Measurements from ENCODE around the gene NFIA.
A peak's percentile ranks its signal among the peaks of the same experiment; 100 is the strongest.

NFIA gene

GRCh38 chr1:61110554-61110953 lies 28.2 kb downstream of the NFIA start:
- H3K4me3 ChIP-seq (ENCODE audit: low read depth, low read length) = no peak overlapping the region
- POLR2A ChIA-PET = no interaction called here
- H3K27ac ChIP-seq (ENCODE audit: extremely low read depth, low read depth, low read length) = no peak overlapping the region
- H3K9me3 ChIP-seq (ENCODE audit: control insufficient read depth, insufficient read depth, low read depth, low read length) = no peaks in the 10 kb centered on the region
- H3K4me1 ChIP-seq (ENCODE audit: control insufficient read depth, insufficient read depth, low read length) = peaks cover 10% of the 10 kb centered on the region
- TF ChIP-seq ZNF221 (tag by site-specific recombination; IDR thresholded peaks at IDR 0.05; ENCODE audit: borderline replicate concordance) (no peak), ZNF16 (tag by site-specific recombination; IDR thresholded peaks at IDR 0.05; ENCODE audit: low read depth) (no peak), ZEB2 (tag by site-specific recombination; IDR thresholded peaks at IDR 0.05) (no peak), ZNF558 (tag by site-specific recombination; IDR thresholded peaks at IDR 0.05) (no peak), HIC1 (tag by site-specific recombination; IDR thresholded peaks at IDR 0.05) (no peak), ZNF138 (tag by site-specific recombination; IDR thresholded peaks at IDR 0.05; ENCODE audit: borderline replicate concordance) (no peak), ZNF837 (tag by site-specific recombination; IDR thresholded peaks at IDR 0.05) (no peak), GLI2 (tag by site-specific recombination; IDR thresholded peaks at IDR 0.05; ENCODE audit: borderline replicate concordance, low read depth) (no peak), FEZF1 (tag by site-specific recombination; IDR thresholded peaks at IDR 0.05) (no peak), ZNF214 (tag by site-specific recombination; IDR thresholded peaks at IDR 0.05; ENCODE audit: borderline replicate concordance) (no peak)
- TF ChIP-seq, protein P1, sequence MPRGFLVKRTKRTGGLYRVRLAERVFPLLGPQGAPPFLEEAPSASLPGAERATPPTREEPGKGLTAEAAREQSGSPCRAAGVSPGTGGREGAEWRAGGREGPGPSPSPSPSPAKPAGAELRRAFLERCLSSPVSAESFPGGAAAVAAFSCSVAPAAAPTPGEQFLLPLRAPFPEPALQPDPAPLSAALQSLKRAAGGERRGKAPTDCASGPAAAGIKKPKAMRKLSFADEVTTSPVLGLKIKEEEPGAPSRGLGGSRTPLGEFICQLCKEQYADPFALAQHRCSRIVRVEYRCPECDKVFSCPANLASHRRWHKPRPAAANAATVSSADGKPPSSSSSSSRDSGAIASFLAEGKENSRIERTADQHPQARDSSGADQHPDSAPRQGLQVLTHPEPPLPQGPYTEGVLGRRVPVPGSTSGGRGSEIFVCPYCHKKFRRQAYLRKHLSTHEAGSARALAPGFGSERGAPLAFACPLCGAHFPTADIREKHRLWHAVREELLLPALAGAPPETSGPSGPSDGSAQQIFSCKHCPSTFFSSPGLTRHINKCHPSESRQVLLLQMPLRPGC (tag by site-specific recombination; IDR thresholded peaks at IDR 0.05) = no peak
- TF ChIP-seq, protein P2, sequence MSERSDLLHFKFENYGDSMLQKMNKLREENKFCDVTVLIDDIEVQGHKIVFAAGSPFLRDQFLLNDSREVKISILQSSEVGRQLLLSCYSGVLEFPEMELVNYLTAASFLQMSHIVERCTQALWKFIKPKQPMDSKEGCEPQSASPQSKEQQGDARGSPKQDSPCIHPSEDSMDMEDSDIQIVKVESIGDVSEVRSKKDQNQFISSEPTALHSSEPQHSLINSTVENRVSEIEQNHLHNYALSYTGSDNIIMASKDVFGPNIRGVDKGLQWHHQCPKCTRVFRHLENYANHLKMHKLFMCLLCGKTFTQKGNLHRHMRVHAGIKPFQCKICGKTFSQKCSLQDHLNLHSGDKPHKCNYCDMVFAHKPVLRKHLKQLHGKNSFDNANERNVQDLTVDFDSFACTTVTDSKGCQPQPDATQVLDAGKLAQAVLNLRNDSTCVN (tag by site-specific recombination; optimal IDR thresholded peaks at IDR 0.05) = no peak
- CTCF ChIA-PET = interaction anchor here (1.0 kb wide), 1 partner anchor 12 kb away, joined by 3 read pairs; no protein-coding TSS in a partner anchor
- no peaks in the 10 kb centered on the region for H3K36me3 ChIP-seq (ENCODE audit: control insufficient read depth in 2 of 2, insufficient read depth in 1 of 2, low read length in 2 of 2)

DNA sequence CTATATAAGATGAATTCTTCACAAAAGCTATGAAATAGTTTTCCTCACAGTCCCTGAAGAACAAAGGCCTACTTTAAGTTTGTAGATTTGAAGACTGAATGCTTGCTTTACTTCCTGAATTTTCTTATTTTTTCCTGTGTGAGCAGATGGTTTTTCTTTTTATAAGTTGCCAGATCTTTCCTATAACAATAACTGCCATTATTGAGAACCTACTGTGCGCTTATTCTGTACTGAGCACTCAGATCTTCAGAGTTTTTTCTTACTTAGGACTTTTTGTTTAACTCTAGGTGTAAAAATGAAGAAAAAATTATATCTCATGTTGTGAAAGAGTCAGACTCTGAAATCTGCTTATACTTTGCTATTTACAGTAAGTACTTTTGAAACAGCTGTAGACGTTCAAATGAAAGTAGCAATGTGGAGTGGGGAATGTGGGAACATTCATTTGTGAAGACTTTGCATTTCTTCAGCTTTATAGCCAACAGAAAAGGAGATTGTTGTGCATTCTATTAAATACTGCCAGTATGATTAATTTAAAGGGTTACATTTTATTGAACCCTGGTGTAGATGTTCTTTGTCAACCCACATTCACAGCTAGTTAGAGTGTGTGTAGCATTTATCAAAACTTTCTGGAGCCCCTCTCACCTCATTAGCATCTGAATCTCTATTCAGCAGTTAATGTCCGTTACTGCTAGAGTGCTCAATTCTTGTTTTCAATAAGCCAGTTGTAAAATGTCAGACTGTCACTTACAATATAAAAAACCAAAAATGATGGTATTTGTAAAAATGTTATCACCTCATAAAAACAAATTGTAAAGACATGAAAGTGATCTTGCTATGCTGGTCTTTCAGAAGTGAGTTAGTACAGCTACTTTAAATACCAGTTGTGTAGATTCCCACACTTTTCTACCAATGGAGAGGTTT lies 29.0 kb downstream of the NFIA start:
- H3K9me3 ChIP-seq (ENCODE audit: control insufficient read depth, insufficient read depth, low read depth, low read length) = no peaks in the 10 kb centered on the region
- no peaks in the 10 kb centered on the region for H3K36me3 ChIP-seq (ENCODE audit: control insufficient read depth in 2 of 2, insufficient read depth in 1 of 2, low read length in 2 of 2)
- CTCF ChIA-PET = interaction anchor here (0.7 to 1.5 kb wide), 2 partner anchors 10 to 11 kb away, joined by 3 read pairs; no protein-coding TSS in a partner anchor
- H3K4me3 ChIP-seq (ENCODE audit: low read depth, low read length) = no peak overlapping the region
- H3K27ac ChIP-seq (ENCODE audit: extremely low read depth, low read depth, low read length) = no peak overlapping the region
- H3K4me1 ChIP-seq (ENCODE audit: control insufficient read depth, insufficient read depth, low read length) = peaks cover 13% of the 10 kb centered on the region
- POLR2A ChIA-PET = no interaction called here
- TF ChIP-seq KLF9 (tag by site-specific recombination; IDR thresholded peaks at IDR 0.05; ENCODE audit: low read depth) (no peak), HOXD13 (CRISPR knock-in tag; IDR thresholded peaks at IDR 0.05; ENCODE audit: borderline replicate concordance) (no peak), KLF7 (tag by site-specific recombination; IDR thresholded peaks at IDR 0.05; ENCODE audit: borderline replicate concordance) (no peak), GFI1B (tag by site-specific recombination; IDR thresholded peaks at IDR 0.05) (no peak), FEZF1 (tag by site-specific recombination; IDR thresholded peaks at IDR 0.05) (peak; percentile 82)
- TF ChIP-seq, protein P3, sequence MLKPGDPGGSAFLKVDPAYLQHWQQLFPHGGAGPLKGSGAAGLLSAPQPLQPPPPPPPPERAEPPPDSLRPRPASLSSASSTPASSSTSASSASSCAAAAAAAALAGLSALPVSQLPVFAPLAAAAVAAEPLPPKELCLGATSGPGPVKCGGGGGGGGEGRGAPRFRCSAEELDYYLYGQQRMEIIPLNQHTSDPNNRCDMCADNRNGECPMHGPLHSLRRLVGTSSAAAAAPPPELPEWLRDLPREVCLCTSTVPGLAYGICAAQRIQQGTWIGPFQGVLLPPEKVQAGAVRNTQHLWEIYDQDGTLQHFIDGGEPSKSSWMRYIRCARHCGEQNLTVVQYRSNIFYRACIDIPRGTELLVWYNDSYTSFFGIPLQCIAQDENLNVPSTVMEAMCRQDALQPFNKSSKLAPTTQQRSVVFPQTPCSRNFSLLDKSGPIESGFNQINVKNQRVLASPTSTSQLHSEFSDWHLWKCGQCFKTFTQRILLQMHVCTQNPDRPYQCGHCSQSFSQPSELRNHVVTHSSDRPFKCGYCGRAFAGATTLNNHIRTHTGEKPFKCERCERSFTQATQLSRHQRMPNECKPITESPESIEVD (tag by site-specific recombination; IDR thresholded peaks at IDR 0.05) = peak; percentile 93
- TF ChIP-seq, protein P4, sequence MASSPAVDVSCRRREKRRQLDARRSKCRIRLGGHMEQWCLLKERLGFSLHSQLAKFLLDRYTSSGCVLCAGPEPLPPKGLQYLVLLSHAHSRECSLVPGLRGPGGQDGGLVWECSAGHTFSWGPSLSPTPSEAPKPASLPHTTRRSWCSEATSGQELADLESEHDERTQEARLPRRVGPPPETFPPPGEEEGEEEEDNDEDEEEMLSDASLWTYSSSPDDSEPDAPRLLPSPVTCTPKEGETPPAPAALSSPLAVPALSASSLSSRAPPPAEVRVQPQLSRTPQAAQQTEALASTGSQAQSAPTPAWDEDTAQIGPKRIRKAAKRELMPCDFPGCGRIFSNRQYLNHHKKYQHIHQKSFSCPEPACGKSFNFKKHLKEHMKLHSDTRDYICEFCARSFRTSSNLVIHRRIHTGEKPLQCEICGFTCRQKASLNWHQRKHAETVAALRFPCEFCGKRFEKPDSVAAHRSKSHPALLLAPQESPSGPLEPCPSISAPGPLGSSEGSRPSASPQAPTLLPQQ (tag by site-specific recombination; IDR thresholded peaks at IDR 0.05) = no peak
- TF ChIP-seq, protein P5, sequence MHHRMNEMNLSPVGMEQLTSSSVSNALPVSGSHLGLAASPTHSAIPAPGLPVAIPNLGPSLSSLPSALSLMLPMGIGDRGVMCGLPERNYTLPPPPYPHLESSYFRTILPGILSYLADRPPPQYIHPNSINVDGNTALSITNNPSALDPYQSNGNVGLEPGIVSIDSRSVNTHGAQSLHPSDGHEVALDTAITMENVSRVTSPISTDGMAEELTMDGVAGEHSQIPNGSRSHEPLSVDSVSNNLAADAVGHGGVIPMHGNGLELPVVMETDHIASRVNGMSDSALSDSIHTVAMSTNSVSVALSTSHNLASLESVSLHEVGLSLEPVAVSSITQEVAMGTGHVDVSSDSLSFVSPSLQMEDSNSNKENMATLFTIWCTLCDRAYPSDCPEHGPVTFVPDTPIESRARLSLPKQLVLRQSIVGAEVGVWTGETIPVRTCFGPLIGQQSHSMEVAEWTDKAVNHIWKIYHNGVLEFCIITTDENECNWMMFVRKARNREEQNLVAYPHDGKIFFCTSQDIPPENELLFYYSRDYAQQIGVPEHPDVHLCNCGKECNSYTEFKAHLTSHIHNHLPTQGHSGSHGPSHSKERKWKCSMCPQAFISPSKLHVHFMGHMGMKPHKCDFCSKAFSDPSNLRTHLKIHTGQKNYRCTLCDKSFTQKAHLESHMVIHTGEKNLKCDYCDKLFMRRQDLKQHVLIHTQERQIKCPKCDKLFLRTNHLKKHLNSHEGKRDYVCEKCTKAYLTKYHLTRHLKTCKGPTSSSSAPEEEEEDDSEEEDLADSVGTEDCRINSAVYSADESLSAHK (tag by site-specific recombination; IDR thresholded peaks at IDR 0.05) = 0 out of 2 replicates have a peak, but pooled peaks have one; percentile 29
- TF ChIP-seq, protein P6, sequence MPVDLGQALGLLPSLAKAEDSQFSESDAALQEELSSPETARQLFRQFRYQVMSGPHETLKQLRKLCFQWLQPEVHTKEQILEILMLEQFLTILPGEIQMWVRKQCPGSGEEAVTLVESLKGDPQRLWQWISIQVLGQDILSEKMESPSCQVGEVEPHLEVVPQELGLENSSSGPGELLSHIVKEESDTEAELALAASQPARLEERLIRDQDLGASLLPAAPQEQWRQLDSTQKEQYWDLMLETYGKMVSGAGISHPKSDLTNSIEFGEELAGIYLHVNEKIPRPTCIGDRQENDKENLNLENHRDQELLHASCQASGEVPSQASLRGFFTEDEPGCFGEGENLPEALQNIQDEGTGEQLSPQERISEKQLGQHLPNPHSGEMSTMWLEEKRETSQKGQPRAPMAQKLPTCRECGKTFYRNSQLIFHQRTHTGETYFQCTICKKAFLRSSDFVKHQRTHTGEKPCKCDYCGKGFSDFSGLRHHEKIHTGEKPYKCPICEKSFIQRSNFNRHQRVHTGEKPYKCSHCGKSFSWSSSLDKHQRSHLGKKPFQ (tag by site-specific recombination; IDR thresholded peaks at IDR 0.05) = no peak

All from HEK293 (cell line).